Mesothelial cell of epicardium (in vitro differentiated cells): Measurements from ENCODE around the gene HS3ST3B1. TPM values are rescaled to one million over a fixed set of nuclear protein-coding genes. Genes with fewer than 3 reads are reported as not detected.

ENCODE experiments used
- DNase-seq, 2 experiments: peaks; one replicate each; pipeline ENCODE4 v3.0.0; 2021; ENCODE audit warnings: low spot score in 2 of 2; ENCODE audit not compliant: unreplicated experiment in 2 of 2
- H3K27ac Mint-ChIP-seq: 2 replicates; pipeline ENCODE4 v1.8.0; 2021; ENCODE audit warnings: mixed read lengths
- H3K27me3 Mint-ChIP-seq: 2 replicates; pipeline ENCODE4 v1.8.0; 2021; ENCODE audit warnings: low read depth, mixed read lengths
- H3K36me3 Mint-ChIP-seq: 2 replicates; pipeline ENCODE4 v1.8.0; 2021; ENCODE audit warnings: mixed read lengths
- H3K4me1 Mint-ChIP-seq: 2 replicates; pipeline ENCODE4 v1.8.0; 2021; ENCODE audit warnings: mixed read lengths
- H3K4me3 Mint-ChIP-seq: 2 replicates; pipeline ENCODE4 v1.8.0; 2021; ENCODE audit warnings: mild to moderate bottlenecking, moderate library complexity, mixed read lengths
- H3K9me3 Mint-ChIP-seq: 2 replicates; pipeline ENCODE4 v1.8.0; 2021; ENCODE audit warnings: mixed read lengths
- CTCF ChIP-seq: fragments of 200-600 bp; sonication (generic); IDR thresholded peaks from one replicate; pipeline ENCODE4 v1.5.0; 2021; ENCODE audit warnings: antibody characterized with exemption; ENCODE audit not compliant: unreplicated experiment
- total RNA-seq: library from RNA; stranded (reverse); gene quantifications from 3 replicates; pipeline ENCODE4 v1.2.1, GENCODE V29; 2021

The HS3ST3B1 gene
- total RNA-seq, 1 donor from 2014 or later, result 9.8 TPM

- no peaks in the 10 kb centered on the region for H3K36me3 Mint-ChIP-seq
- peak overlapping the region; percentile 84 for H3K27ac Mint-ChIP-seq
- H3K27me3 Mint-ChIP-seq, result peaks cover 49% of the 10 kb centered on the region
- H3K4me1 Mint-ChIP-seq, result peaks cover 33% of the 10 kb centered on the region
- no peaks in the 10 kb centered on the region for H3K9me3 Mint-ChIP-seq
- DNase-seq, result peak; percentile 88 to 98
- H3K4me3 Mint-ChIP-seq, result peak overlapping the region; percentile 88
- no peak for TF ChIP-seq CTCF
Observed at GRCh38 chr17:14308965-14309879, 8.3 kb downstream of the HS3ST3B1 start.

DNA sequence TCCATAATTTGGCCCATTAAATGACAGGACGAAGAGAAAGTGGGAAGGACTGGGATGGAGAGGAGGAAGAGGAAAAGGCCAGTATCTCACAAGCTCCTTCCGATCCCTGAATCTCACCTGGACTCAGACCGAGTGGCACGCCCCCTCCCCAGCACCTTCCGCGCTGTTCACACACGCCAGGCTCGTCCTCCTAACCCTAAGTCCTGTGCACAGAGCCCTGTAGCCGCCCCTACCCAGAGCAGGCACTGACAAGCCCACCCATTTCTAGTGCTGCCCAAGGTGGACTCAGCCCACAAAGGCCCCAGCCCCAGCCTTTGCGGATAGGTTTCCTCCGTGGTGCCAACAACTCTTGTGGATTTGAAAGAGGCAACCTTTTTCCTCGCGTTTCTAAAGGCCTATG is 9.2 kb downstream of the HS3ST3B1 start:
- no peak for DNase-seq
- Mint-ChIP-seq H3K4me3 (peak overlapping the region; percentile 88), H3K27ac (no peak overlapping the region), H3K27me3 (peaks cover 40% of the 10 kb centered on the region), H3K9me3 (no peaks in the 10 kb centered on the region), H3K4me1 (peaks cover 30% of the 10 kb centered on the region), H3K36me3 (peaks cover 5% of the 10 kb centered on the region)
- no peak for TF ChIP-seq CTCF

DNA sequence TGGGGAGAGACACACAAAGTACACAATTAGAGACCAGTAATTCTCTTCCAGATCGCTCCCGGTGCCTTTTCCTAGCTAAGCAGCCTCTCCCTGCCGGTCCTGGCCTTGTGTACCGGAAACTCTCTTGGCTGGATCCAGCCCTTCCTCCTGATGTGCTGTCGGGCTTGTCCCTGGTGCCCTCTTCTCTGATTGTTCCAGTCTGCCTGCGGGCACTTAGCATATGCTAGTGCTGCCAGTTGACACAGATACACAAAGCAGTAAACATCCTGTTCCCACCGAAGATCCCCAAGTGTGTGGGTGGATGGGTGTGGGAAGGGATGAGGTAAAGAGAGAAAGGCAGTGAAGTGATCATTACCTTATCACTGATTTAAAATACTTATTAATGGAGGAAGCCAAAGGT is 9.7 kb downstream of the HS3ST3B1 start:
- Mint-ChIP-seq H3K4me3 (peak overlapping the region; percentile 88), H3K9me3 (no peaks in the 10 kb centered on the region), H3K36me3 (peaks cover 5% of the 10 kb centered on the region), H3K4me1 (peaks cover 30% of the 10 kb centered on the region), H3K27ac (no peak overlapping the region), H3K27me3 (peaks cover 35% of the 10 kb centered on the region)
- DNase-seq, result no peak
- no peak for TF ChIP-seq CTCF

DNA sequence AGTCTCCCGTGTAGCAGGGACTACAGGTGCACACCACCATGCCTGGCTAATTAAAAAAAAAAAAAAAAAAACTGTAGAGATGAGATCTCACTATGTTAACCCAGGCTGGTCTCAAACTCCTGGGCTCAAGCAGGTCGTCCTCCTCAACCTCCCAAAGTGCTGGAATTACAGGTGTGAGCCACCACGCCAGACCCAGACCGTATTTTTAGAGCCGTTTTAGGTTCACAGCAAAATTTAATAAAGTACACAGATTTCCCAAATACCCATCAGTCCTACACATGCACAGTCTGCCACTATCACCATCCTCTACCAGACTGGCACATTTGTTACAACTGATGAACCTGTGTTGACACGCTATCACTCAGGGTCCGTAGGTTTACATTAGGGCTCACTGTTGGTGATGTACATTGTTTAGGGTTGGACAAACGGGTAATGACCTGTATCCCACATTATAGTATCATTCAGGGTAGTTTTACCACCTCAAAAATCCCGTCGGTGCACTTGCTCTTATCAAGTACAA is 10.4 kb downstream of the HS3ST3B1 start:
- Mint-ChIP-seq H3K9me3 (no peaks in the 10 kb centered on the region), H3K4me1 (peaks cover 32% of the 10 kb centered on the region), H3K27ac (no peak overlapping the region), H3K27me3 (peaks cover 29% of the 10 kb centered on the region), H3K36me3 (peaks cover 5% of the 10 kb centered on the region), H3K4me3 (no peak overlapping the region)
- no peak for DNase-seq
- no peak for TF ChIP-seq CTCF

- Mint-ChIP-seq H3K4me3 (no peak overlapping the region), H3K4me1 (peaks cover 33% of the 10 kb centered on the region), H3K27ac (no peak overlapping the region), H3K36me3 (peaks cover 5% of the 10 kb centered on the region), H3K27me3 (peaks cover 23% of the 10 kb centered on the region), H3K9me3 (no peaks in the 10 kb centered on the region)
- no peak for DNase-seq
- no peak for TF ChIP-seq CTCF
Observed at GRCh38 chr17:14311981-14312380, 11.1 kb downstream of the HS3ST3B1 start.
